Stomach (tissue), 4 donors: ENCODE data around the gene NCOA3.

Experiments
- POLR2A ChIP-seq, 4 donors: fragments of 450-650 bp; IDR thresholded peaks; one replicate each; pipeline ENCODE4 v1.6.1; 2016; ENCODE audit warnings: antibody characterized with exemption in 4 of 4, control low read depth in 2 of 4, mild to moderate bottlenecking in 1 of 4, moderate library complexity in 1 of 4
- POLR2AphosphoS5 ChIP-seq, 3 donors: sonication (generic); formaldehyde crosslinking; IDR thresholded peaks; one replicate each; pipeline ENCODE4 v1.6.1; 2016; ENCODE audit warnings: antibody characterized with exemption in 3 of 3
- TF ChIP-seq, protein P1 (sequence below), 7 experiments: fragments of 450-650 bp in 4 of 7; fragments of 200-600 bp in 3 of 7; sonication (generic) in 3 of 7; IDR thresholded peaks; one replicate each; pipeline ENCODE4 v1.5.1; 2016 to 2019; ENCODE audit warnings: antibody characterized with exemption in 7 of 7, control low read depth in 2 of 7, mild to moderate bottlenecking in 1 of 7

- TF ChIP-seq POLR2A (IDR thresholded peaks at IDR 0.05) = no peak
- no peak for TF ChIP-seq POLR2AphosphoS5 (IDR thresholded peaks at IDR 0.05)
- TF ChIP-seq, protein P1, sequence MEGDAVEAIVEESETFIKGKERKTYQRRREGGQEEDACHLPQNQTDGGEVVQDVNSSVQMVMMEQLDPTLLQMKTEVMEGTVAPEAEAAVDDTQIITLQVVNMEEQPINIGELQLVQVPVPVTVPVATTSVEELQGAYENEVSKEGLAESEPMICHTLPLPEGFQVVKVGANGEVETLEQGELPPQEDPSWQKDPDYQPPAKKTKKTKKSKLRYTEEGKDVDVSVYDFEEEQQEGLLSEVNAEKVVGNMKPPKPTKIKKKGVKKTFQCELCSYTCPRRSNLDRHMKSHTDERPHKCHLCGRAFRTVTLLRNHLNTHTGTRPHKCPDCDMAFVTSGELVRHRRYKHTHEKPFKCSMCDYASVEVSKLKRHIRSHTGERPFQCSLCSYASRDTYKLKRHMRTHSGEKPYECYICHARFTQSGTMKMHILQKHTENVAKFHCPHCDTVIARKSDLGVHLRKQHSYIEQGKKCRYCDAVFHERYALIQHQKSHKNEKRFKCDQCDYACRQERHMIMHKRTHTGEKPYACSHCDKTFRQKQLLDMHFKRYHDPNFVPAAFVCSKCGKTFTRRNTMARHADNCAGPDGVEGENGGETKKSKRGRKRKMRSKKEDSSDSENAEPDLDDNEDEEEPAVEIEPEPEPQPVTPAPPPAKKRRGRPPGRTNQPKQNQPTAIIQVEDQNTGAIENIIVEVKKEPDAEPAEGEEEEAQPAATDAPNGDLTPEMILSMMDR (IDR thresholded peaks at IDR 0.05) = no peak
Observed at GRCh38 chr20:47676912-47677634, 175.4 kb downstream of the NCOA3 start.
